Mucosa of descending colon (tissue), 3 donors: ENCODE measurements around the gene ZNF462. TPM values are rescaled to one million over a fixed set of nuclear protein-coding genes. Genes with fewer than 3 reads are reported as not detected.
"Not testable (repeated sequence)": the region's sequence is repeated elsewhere in the genome, so short reads cannot be mapped to it uniquely, and the experiment has no call there.

Experiments used
- ATAC-seq: fragments of 200-7000 bp; cut with Tn5 transposase; one replicate; pipeline ENCODE4 v1.9.1; 2020; ENCODE audit warnings: mild to moderate bottlenecking, moderate library complexity
- DNase-seq, 3 donors: peaks; one replicate each; pipeline ENCODE4 v3.0.0-alpha.2; 2020
- H3K36me3 ChIP-seq: fragments of 200-600 bp; one replicate; pipeline ENCODE4 v1.8.0; 2021; ENCODE audit warnings: low read depth, mild to moderate bottlenecking
- H3K4me1 ChIP-seq: fragments of 200-600 bp; one replicate; pipeline ENCODE4 v1.8.0; 2021; ENCODE audit warnings: low read depth, mild to moderate bottlenecking
- H3K4me3 ChIP-seq: fragments of 200-600 bp; one replicate; pipeline ENCODE4 v1.8.0; 2021; ENCODE audit warnings: mild to moderate bottlenecking
- H3K9me3 ChIP-seq: fragments of 200-600 bp; one replicate; pipeline ENCODE4 v1.8.0; 2021; ENCODE audit warnings: mild to moderate bottlenecking
- CTCF ChIP-seq: fragments of 200-600 bp; IDR thresholded peaks from one replicate; pipeline ENCODE4 v1.8.0; 2022; ENCODE audit warnings: antibody characterized with exemption, mild to moderate bottlenecking
- intact Hi-C, 2 donors: fragments of 100-400 bp; cut with DNase I in 1 of 2; cut with micrococcal nuclease in 1 of 2; formaldehyde crosslinking; loops; one replicate each; pipeline versions ENCODE4 v1.11.0 to v1.11.1; 2022; cut with DNase I, micrococcal nuclease
- total RNA-seq, 3 donors: library from RNA; stranded (reverse); fragmentation: NEBNext Ultra II Directional in 2 of 3; extraction: Animal tissue kit (Norgen Biotek cat#: 25700) in 2 of 3; gene quantifications; one replicate each; pipeline versions ENCODE4 v1.2.1 to v1.2.4, GENCODE V29; 2021 to 2023
- donor health status: DM: no; HTN: no; CAD: no; lungs with moderate emphysema.
- donor health status: DM: no; HTN: no; CAD: no.
- donor health status: DM: no; HTN: yes; CAD: no.

The ZNF462 gene
- total RNA-seq, 3 donors from 2014 or later = 34.8 to 54.7 (median 48.7) TPM

GRCh38 chr9:106896695-106897094, 33.7 kb downstream of the ZNF462 start:
- ATAC-seq (no peak), DNase-seq (no peak)
- Histone ChIP-seq H3K9me3 (no peaks in the 10 kb centered on the region), H3K4me1 (no peaks in the 10 kb centered on the region), H3K36me3 (no peaks in the 10 kb centered on the region), H3K4me3 (no peak overlapping the region)
- intact Hi-C loops = no loop called here
- no peak for TF ChIP-seq CTCF

GRCh38 chr9:106897236-106897635, 34.3 kb downstream of the ZNF462 start:
- no peak for DNase-seq
- intact Hi-C loops = no loop called here
- no peak for ATAC-seq
- Histone ChIP-seq H3K36me3 (no peaks in the 10 kb centered on the region), H3K4me3 (no peak overlapping the region), H3K9me3 (no peaks in the 10 kb centered on the region), H3K4me1 (no peaks in the 10 kb centered on the region)
- TF ChIP-seq CTCF = no peak

GRCh38 chr9:106897751-106898150, 34.8 kb downstream of the ZNF462 start:
- DNase-seq (no peak), ATAC-seq (no peak)
- Histone ChIP-seq H3K4me1 (no peaks in the 10 kb centered on the region), H3K9me3 (no peaks in the 10 kb centered on the region), H3K4me3 (no peak overlapping the region), H3K36me3 (no peaks in the 10 kb centered on the region)
- no peak for TF ChIP-seq CTCF
- intact Hi-C loops = no loop called here

- H3K4me1 ChIP-seq, intact Hi-C loops, H3K4me3 ChIP-seq, DNase-seq, H3K36me3 ChIP-seq, H3K9me3 ChIP-seq, ATAC-seq: not testable (repeated sequence)
These were observed 37.6 kb downstream of the ZNF462 start for GRCh38 chr9:106900523-106900922.

GRCh38 chr9:106906129-106906528, 43.2 kb downstream of the ZNF462 start:
- no peak overlapping the region for H3K4me3 ChIP-seq
- no peak for ATAC-seq
- TF ChIP-seq CTCF = no peak
- H3K4me1 ChIP-seq = no peaks in the 10 kb centered on the region
- intact Hi-C loops = no loop called here
- no peaks in the 10 kb centered on the region for H3K9me3 ChIP-seq
- DNase-seq = no peak
- H3K36me3 ChIP-seq = no peaks in the 10 kb centered on the region

- intact Hi-C loops = no loop called here
These were observed 49.0 kb downstream of the ZNF462 start for GRCh38 chr9:106911951-106912350.

More at GRCh38 chr9:106911951-106912350, 49.0 kb downstream of the ZNF462 start:
- Histone ChIP-seq H3K4me1 (peaks cover 3% of the 10 kb centered on the region), H3K36me3 (no peaks in the 10 kb centered on the region), H3K9me3 (no peaks in the 10 kb centered on the region), H3K4me3 (no peak overlapping the region)
- TF ChIP-seq CTCF = no peak
- ATAC-seq = no peak
- no peak for DNase-seq
